ENCODE results near the gene SMYD4.

Gene SMYD4

DNA sequence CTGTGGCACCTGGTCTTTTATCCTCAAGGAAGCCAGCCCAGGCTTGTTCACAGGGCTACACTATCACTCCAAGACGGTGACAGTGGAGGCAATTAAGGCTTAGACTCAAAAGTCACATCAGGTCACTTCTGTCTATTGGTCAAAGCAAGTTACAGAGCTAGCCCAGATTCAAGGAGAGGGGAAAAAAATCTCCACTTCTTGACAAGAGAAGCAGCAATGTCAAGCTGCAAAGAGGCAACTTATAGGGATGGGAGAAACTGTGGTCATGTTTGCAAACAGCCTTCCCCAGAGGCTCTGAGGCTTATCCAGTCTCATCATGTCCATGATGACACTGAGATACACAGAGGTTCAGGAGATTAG is 36.3 kb downstream of the SMYD4 start (continued):
- TF ChIP-seq ZNF274 (IDR thresholded peaks at IDR 0.05; ENCODE audit: low read length): no peak
- no peak for TF ChIP-seq ZNF274 (tag by site-specific recombination; IDR thresholded peaks at IDR 0.05; ENCODE audit: borderline replicate concordance)
- peak; percentile 22; the same call in 1 of the 2 replicates for TF ChIP-seq SP7 (tag by site-specific recombination; IDR thresholded peaks at IDR 0.05)
- no peak for TF ChIP-seq ZNF211 (tag by site-specific recombination; IDR thresholded peaks at IDR 0.05; ENCODE audit: low read depth)
- TF ChIP-seq, protein P1, sequence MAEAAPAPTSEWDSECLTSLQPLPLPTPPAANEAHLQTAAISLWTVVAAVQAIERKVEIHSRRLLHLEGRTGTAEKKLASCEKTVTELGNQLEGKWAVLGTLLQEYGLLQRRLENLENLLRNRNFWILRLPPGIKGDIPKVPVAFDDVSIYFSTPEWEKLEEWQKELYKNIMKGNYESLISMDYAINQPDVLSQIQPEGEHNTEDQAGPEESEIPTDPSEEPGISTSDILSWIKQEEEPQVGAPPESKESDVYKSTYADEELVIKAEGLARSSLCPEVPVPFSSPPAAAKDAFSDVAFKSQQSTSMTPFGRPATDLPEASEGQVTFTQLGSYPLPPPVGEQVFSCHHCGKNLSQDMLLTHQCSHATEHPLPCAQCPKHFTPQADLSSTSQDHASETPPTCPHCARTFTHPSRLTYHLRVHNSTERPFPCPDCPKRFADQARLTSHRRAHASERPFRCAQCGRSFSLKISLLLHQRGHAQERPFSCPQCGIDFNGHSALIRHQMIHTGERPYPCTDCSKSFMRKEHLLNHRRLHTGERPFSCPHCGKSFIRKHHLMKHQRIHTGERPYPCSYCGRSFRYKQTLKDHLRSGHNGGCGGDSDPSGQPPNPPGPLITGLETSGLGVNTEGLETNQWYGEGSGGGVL (tag by site-specific recombination; IDR thresholded peaks at IDR 0.05): no peak
- TF ChIP-seq, protein P2, sequence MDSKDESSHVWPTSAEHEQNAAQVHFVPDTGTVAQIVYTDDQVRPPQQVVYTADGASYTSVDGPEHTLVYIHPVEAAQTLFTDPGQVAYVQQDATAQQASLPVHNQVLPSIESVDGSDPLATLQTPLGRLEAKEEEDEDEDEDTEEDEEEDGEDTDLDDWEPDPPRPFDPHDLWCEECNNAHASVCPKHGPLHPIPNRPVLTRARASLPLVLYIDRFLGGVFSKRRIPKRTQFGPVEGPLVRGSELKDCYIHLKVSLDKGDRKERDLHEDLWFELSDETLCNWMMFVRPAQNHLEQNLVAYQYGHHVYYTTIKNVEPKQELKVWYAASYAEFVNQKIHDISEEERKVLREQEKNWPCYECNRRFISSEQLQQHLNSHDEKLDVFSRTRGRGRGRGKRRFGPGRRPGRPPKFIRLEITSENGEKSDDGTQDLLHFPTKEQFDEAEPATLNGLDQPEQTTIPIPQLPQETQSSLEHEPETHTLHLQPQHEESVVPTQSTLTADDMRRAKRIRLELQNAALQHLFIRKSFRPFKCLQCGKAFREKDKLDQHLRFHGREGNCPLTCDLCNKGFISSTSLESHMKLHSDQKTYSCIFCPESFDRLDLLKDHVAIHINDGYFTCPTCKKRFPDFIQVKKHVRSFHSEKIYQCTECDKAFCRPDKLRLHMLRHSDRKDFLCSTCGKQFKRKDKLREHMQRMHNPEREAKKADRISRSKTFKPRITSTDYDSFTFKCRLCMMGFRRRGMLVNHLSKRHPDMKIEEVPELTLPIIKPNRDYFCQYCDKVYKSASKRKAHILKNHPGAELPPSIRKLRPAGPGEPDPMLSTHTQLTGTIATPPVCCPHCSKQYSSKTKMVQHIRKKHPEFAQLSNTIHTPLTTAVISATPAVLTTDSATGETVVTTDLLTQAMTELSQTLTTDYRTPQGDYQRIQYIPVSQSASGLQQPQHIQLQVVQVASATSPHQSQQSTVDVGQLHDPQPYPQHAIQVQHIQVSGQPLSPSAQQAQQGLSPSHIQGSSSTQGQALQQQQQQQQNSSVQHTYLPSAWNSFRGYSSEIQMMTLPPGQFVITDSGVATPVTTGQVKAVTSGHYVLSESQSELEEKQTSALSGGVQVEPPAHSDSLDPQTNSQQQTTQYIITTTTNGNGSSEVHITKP (tag by site-specific recombination; IDR thresholded peaks at IDR 0.05): no peak; the same call in 1 of the 2 replicates
- no peak for TF ChIP-seq ZNF366 (tag by site-specific recombination; conservative IDR thresholded peaks at IDR 0.05)
- TF ChIP-seq OVOL3 (tag by site-specific recombination; IDR thresholded peaks at IDR 0.05): no peak
- TF ChIP-seq ZNF600 (tag by site-specific recombination; IDR thresholded peaks at IDR 0.05): 0 out of 2 replicates have a peak, but pooled peaks have one; percentile 19
- no peak for TF ChIP-seq ZNF660 (tag by site-specific recombination; IDR thresholded peaks at IDR 0.05)
- peak; percentile 53; the same call in 1 of the 2 replicates for TF ChIP-seq ZNF394 (tag by site-specific recombination; IDR thresholded peaks at IDR 0.05; ENCODE audit: borderline replicate concordance)
- no peak for TF ChIP-seq ZNF747 (tag by site-specific recombination; IDR thresholded peaks at IDR 0.05)
- no peak for TF ChIP-seq ZNF311 (tag by site-specific recombination; IDR thresholded peaks at IDR 0.05; ENCODE audit: borderline replicate concordance)
- no peak for TF ChIP-seq ZNF350 (tag by site-specific recombination; IDR thresholded peaks at IDR 0.05)
- TF ChIP-seq ZNF544 (tag by site-specific recombination; IDR thresholded peaks at IDR 0.05): no peak
- no peak for TF ChIP-seq KLF9 (tag by site-specific recombination; IDR thresholded peaks at IDR 0.05; ENCODE audit: low read depth)

DNA sequence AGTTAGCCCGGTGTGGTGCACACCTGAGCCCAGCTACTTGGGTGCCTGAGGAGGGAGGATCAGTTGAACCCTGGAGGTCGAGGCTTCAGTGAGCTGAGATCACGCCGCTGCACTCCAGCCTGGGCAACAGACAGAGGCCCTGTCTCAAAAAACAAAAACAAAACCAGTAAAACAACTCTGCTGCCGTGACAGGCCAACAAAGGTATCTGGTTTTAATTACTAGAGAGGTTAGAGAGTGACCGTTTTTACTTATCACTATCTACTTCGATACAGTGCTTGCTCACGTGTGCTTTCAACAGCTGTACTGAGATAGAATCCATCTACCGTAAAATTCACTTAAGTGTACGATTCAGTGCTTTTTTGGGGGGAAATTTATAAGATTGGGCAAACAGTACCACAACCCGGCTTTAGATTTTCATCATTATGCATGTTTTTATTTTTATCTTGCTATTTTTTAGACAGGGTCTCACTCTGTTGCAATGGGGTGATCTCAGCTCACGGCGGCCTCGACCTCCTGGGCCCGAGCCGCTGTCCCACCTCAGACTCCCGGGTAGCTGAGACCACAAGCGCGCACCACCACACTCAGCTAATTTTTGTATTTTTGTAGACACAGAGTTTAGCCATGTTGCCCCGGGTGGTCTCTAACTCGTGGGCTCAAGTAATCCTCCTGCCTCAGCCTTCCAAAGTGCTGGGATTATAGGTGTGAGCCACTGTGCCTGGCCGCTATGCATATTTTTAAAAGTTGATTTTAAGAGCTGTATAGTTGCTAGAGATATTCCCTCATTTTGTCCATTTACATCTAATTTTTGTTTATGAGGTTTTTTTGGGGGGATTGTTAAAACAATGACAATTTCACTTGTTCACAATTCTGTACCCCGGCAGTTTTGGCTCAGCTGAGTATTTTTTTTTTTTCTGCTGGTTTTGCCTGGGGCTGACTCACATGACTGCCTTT is 36.9 kb downstream of the SMYD4 start:
- Histone ChIP-seq H3K9me3 (ENCODE audit: control insufficient read depth, insufficient read depth, low read depth, low read length) (no peaks in the 10 kb centered on the region), H3K4me1 (ENCODE audit: control insufficient read depth, insufficient read depth, low read length) (no peaks in the 10 kb centered on the region), H3K27ac (ENCODE audit: extremely low read depth, low read depth, low read length) (peak overlapping the region; percentile 0; the same call in 1 of the 2 replicates), H3K4me3 (ENCODE audit: low read depth, low read length) (no peak overlapping the region), H3K36me3 (ENCODE audit: control insufficient read depth in 2 of 2, insufficient read depth in 1 of 2, low read length in 2 of 2) (peaks cover 2 to 9% of the 10 kb centered on the region in 2 experiments; a peak in 2 of 3 replicates)
- POLR2A ChIA-PET: interaction anchor here (1.3 kb wide), 1 partner anchor 78 kb away, joined by 3 read pairs; no protein-coding TSS in a partner anchor
- CTCF ChIA-PET: interaction anchor here (0.6 to 3.0 kb wide), 6 partner anchors 9 to 78 kb away, joined by 3 to 22 read pairs (median 4); no protein-coding TSS in a partner anchor
- TF ChIP-seq, protein P3, sequence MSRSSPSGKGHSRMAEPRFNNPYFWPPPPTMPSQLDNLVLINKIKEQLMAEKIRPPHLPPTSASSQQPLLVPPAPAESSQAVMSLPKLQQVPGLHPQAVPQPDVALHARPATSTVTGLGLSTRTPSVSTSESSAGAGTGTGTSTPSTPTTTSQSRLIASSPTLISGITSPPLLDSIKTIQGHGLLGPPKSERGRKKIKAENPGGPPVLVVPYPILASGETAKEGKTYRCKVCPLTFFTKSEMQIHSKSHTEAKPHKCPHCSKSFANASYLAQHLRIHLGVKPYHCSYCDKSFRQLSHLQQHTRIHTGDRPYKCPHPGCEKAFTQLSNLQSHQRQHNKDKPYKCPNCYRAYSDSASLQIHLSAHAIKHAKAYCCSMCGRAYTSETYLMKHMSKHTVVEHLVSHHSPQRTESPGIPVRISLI (tag by site-specific recombination; IDR thresholded peaks at IDR 0.05): 0 out of 2 replicates have a peak, but pooled peaks have one; percentile 20
- TF ChIP-seq, protein P2 (tag by site-specific recombination; IDR thresholded peaks at IDR 0.05): peak; percentile 95
- TF ChIP-seq, protein P4, sequence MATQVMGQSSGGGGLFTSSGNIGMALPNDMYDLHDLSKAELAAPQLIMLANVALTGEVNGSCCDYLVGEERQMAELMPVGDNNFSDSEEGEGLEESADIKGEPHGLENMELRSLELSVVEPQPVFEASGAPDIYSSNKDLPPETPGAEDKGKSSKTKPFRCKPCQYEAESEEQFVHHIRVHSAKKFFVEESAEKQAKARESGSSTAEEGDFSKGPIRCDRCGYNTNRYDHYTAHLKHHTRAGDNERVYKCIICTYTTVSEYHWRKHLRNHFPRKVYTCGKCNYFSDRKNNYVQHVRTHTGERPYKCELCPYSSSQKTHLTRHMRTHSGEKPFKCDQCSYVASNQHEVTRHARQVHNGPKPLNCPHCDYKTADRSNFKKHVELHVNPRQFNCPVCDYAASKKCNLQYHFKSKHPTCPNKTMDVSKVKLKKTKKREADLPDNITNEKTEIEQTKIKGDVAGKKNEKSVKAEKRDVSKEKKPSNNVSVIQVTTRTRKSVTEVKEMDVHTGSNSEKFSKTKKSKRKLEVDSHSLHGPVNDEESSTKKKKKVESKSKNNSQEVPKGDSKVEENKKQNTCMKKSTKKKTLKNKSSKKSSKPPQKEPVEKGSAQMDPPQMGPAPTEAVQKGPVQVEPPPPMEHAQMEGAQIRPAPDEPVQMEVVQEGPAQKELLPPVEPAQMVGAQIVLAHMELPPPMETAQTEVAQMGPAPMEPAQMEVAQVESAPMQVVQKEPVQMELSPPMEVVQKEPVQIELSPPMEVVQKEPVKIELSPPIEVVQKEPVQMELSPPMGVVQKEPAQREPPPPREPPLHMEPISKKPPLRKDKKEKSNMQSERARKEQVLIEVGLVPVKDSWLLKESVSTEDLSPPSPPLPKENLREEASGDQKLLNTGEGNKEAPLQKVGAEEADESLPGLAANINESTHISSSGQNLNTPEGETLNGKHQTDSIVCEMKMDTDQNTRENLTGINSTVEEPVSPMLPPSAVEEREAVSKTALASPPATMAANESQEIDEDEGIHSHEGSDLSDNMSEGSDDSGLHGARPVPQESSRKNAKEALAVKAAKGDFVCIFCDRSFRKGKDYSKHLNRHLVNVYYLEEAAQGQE (tag by site-specific recombination; IDR thresholded peaks at IDR 0.05): no peak

Data from HEK293 (cell line).